Activated CD8-positive, alpha-beta memory T cell treated with anti-CD3 and anti-CD28 coated beads for 4 hours (primary cell): ENCODE measurements around the gene SPINDOC.
"Not testable (repeated sequence)": the region's sequence is repeated elsewhere in the genome, so short reads cannot be mapped to it uniquely, and the experiment has no call there.

ENCODE experiments used
- DNase-seq, 2 donors: peaks; one replicate each; pipeline ENCODE4 v3.0.0-alpha.2; 2020; ENCODE audit warnings: low read depth in 2 of 2

Gene SPINDOC

GRCh38 chr11:63854696-63855095 lies 41.4 kb downstream of the SPINDOC start:
- no peak for DNase-seq

- DNase-seq, result no peak
Measured at GRCh38 chr11:63855975-63856374, 42.7 kb downstream of the SPINDOC start.

- no peak for DNase-seq
Measured at GRCh38 chr11:63858628-63859550, 45.6 kb downstream of the SPINDOC start.

GRCh38 chr11:63862923-63863322 lies 49.7 kb downstream of the SPINDOC start:
- no peak for DNase-seq

GRCh38 chr11:63863620-63864019 lies 50.4 kb downstream of the SPINDOC start:
- not testable (repeated sequence) for DNase-seq

GRCh38 chr11:63866211-63866610 lies 53.0 kb downstream of the SPINDOC start:
- peak; percentile 32 to 46 for DNase-seq

- DNase-seq, result no peak
Measured at GRCh38 chr11:63867511-63867910, 54.3 kb downstream of the SPINDOC start.

GRCh38 chr11:63868399-63869064 lies 55.3 kb downstream of the SPINDOC start:
- no peak for DNase-seq

- DNase-seq, result no peak
Measured at GRCh38 chr11:63869171-63869591, 55.9 kb downstream of the SPINDOC start.

- DNase-seq, result peak in 1 of 2 donors; percentile 6
Measured at GRCh38 chr11:63869683-63870082, 56.4 kb downstream of the SPINDOC start.

- DNase-seq, result no peak
Measured at GRCh38 chr11:63870351-63871140, 57.3 kb downstream of the SPINDOC start.

GRCh38 chr11:63871962-63872799 lies 58.9 kb downstream of the SPINDOC start:
- DNase-seq, result peak in 1 of 2 donors; percentile 18

- DNase-seq, result no peak
Measured at GRCh38 chr11:63872800-63873197, 59.5 kb downstream of the SPINDOC start.

GRCh38 chr11:63873311-63873710 lies 60.1 kb downstream of the SPINDOC start:
- DNase-seq, result no peak

GRCh38 chr11:63874511-63874910 lies 61.3 kb downstream of the SPINDOC start:
- no peak for DNase-seq

- no peak for DNase-seq
Measured at GRCh38 chr11:63875506-63876065, 62.3 kb downstream of the SPINDOC start.

- no peak for DNase-seq
Measured at GRCh38 chr11:63876616-63877015, 63.4 kb downstream of the SPINDOC start.
